Suprapubic skin (tissue), 3 donors: ENCODE data around the gene ZNF625.

Experiments
- CTCF ChIP-seq, 2 donors: fragments of 200-600 bp in 1 of 2; fragments of 450-650 bp in 1 of 2; sonication (generic) in 1 of 2; IDR thresholded peaks; one replicate each; pipeline ENCODE4 v1.5.1; 2016 to 2019; ENCODE audit warnings: antibody characterized with exemption in 2 of 2, mild to moderate bottlenecking in 1 of 2, moderate library complexity in 1 of 2
- EP300 ChIP-seq: sonication (generic); formaldehyde crosslinking; IDR thresholded peaks from one replicate; pipeline ENCODE4 v1.6.1; 2017; ENCODE audit warnings: antibody characterized with exemption

GRCh38 chr19:12113121-12113520 lies 43.4 kb downstream of the ZNF625 start:
- TF ChIP-seq CTCF (IDR thresholded peaks at IDR 0.05) (no peak), EP300 (no peak)
